ENCODE results near the gene KSR1.

DNA sequence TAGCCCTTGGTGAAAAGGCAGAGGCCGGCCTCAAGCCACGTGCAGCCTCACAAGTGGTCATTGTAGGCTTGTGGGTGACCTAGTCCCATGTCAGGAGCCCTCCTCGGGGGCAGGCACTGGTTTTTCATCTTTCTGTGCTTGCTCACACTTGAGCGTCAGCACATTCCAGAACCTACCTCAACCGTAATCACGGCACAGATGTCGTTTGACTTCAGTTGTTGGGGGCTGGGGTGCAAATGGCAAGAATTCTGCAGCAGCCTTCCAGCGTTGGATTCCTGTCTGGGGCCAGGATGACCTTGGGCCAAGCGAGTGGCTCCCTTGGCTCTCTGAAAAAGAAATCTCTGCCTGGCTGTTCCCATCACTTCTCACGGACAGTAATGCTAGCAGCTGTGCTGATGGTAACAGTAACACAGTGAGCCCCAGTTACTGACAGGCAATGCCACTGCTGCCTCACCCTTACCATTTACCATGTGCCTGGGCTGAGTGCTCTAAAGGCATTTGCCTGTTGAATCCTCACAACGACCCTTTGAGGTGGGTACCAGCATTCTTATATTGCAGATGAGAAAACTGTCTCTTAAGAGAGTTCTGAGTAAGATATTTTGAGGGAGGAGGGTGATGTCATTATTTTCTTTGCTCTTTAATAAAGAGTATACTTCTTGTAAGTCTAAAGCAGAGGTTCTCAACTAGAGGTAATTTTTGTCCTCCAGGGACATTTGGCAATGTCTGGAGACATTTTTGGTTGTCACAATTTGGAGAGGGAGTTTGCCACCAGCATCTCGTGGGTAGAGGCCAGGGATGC, 46.5 kb downstream of the KSR1 start:
- no peak for TF ChIP-seq ETV6 (IDR thresholded peaks at IDR 0.05; ENCODE audit: borderline replicate concordance in 1 of 2, low read depth in 2 of 2, low read length in 1 of 2)
- no peak for TF ChIP-seq ETV6 (CRISPR knock-in tag; IDR thresholded peaks at IDR 0.05; ENCODE audit: borderline replicate concordance)
- no peak for TF ChIP-seq TCF7 (IDR thresholded peaks at IDR 0.05; ENCODE audit: borderline replicate concordance)
- TF ChIP-seq PHF21A (IDR thresholded peaks at IDR 0.05; ENCODE audit: borderline replicate concordance, low read depth), result no peak
- TF ChIP-seq POLR2AphosphoS5 (IDR thresholded peaks at IDR 0.05; ENCODE audit: control insufficient read depth, insufficient read depth, low read depth, low read length), result no peak
- no peak for TF ChIP-seq TARDBP (IDR thresholded peaks at IDR 0.05)
- TF ChIP-seq CAMTA2 (CRISPR knock-in tag; conservative IDR thresholded peaks at IDR 0.05), result no peak
- TF ChIP-seq, protein P1, sequence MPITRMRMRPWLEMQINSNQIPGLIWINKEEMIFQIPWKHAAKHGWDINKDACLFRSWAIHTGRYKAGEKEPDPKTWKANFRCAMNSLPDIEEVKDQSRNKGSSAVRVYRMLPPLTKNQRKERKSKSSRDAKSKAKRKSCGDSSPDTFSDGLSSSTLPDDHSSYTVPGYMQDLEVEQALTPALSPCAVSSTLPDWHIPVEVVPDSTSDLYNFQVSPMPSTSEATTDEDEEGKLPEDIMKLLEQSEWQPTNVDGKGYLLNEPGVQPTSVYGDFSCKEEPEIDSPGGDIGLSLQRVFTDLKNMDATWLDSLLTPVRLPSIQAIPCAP (CRISPR knock-in tag; IDR thresholded peaks at IDR 0.05; ENCODE audit: borderline replicate concordance), result no peak
- TF ChIP-seq, protein P2, sequence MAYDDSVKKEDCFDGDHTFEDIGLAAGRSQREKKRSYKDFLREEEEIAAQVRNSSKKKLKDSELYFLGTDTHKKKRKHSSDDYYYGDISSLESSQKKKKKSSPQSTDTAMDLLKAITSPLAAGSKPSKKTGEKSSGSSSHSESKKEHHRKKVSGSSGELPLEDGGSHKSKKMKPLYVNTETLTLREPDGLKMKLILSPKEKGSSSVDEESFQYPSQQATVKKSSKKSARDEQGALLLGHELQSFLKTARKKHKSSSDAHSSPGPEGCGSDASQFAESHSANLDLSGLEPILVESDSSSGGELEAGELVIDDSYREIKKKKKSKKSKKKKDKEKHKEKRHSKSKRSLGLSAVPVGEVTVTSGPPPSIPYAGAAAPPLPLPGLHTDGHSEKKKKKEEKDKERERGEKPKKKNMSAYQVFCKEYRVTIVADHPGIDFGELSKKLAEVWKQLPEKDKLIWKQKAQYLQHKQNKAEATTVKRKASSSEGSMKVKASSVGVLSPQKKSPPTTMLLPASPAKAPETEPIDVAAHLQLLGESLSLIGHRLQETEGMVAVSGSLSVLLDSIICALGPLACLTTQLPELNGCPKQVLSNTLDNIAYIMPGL (CRISPR knock-in tag; IDR thresholded peaks at IDR 0.05), result no peak
- TF ChIP-seq ZNF785 (CRISPR knock-in tag; IDR thresholded peaks at IDR 0.05), result no peak
- TF ChIP-seq, protein P3, sequence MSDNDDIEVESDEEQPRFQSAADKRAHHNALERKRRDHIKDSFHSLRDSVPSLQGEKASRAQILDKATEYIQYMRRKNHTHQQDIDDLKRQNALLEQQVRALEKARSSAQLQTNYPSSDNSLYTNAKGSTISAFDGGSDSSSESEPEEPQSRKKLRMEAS (CRISPR knock-in tag; IDR thresholded peaks at IDR 0.05), result no peak
